Measurements from ENCODE around the gene BCL2L14. TPM values are rescaled to one million over a fixed set of nuclear protein-coding genes. Genes with fewer than 3 reads are reported as not detected.
A peak's percentile ranks its signal among the peaks of the same experiment; 100 is the strongest.

Gene BCL2L14
- total and polyA plus RNA-seq, 2 of the 13 experiments (the other 11 are each of a cell fraction or from before 2014, with no cell fraction given): 0.11 TPM; not detected in 1

DNA sequence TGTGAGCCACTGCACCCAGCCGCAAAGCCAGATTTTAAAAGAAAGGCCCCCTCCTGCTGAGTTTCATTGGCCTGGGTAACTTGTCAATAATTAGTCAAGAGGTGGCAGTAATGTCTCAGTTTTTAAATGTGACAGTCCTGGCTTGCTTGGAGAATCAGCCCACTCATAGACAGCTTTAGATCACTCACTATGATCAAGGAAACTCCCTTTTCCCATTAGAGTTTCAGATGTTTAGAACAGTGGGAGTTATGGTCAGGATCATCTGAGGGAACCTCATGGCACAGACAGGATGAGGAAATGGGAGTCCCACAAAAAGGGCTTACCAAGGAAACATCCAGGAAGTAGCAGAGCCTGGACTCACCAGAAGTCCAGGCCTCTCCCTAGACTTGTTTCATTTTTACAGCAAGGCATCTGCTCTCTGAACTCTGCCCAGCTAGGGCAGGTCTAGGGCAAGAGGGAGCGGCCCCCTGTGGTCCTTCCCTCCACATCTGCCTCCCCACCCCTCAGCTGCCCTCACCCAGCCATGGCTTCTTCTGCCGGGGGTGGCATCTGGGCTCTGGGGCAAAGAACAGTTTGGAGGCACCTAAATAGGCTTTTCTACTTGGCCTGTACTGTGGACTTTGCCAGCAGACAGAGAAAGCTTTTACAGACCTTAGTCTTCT lies 11.2 kb downstream of the BCL2L14 start (continued):
- peak; percentile 51; the same call in 1 of the 2 replicates for TF ChIP-seq ZSCAN31 (CRISPR knock-in tag; IDR thresholded peaks at IDR 0.05; ENCODE audit: low read depth)
- no peak for TF ChIP-seq CENPX (CRISPR knock-in tag; IDR thresholded peaks at IDR 0.05)
- peak; percentile 39; the same call in 1 of the 2 replicates for TF ChIP-seq HDAC1 (CRISPR knock-in tag; IDR thresholded peaks at IDR 0.05)
- peak; percentile 38; the same call in 1 of the 2 replicates for TF ChIP-seq ZNF691 (CRISPR knock-in tag; IDR thresholded peaks at IDR 0.05; ENCODE audit: borderline replicate concordance, low read depth)
- no peak for TF ChIP-seq ATF3 (CRISPR knock-in tag; IDR thresholded peaks at IDR 0.05)
- TF ChIP-seq HOXA3 (CRISPR knock-in tag; IDR thresholded peaks at IDR 0.05): peak; percentile 53; the same call in 1 of the 2 replicates
- TF ChIP-seq ATF5 (CRISPR knock-in tag; IDR thresholded peaks at IDR 0.05; ENCODE audit: low read depth): no peak
- TF ChIP-seq MTERF4 (CRISPR knock-in tag; IDR thresholded peaks at IDR 0.05): no peak
- TF ChIP-seq ATF6 (CRISPR knock-in tag; conservative IDR thresholded peaks at IDR 0.05): no peak
- no peak for TF ChIP-seq MXD1 (CRISPR knock-in tag; IDR thresholded peaks at IDR 0.05)
- TF ChIP-seq ATM (IDR thresholded peaks at IDR 0.05; ENCODE audit: borderline replicate concordance): no peak
- TF ChIP-seq FOXA1 (IDR thresholded peaks at IDR 0.05): no peak
- TF ChIP-seq FOXA1 (CRISPR knock-in tag; IDR thresholded peaks at IDR 0.05): no peak
- TF ChIP-seq AHDC1 (CRISPR knock-in tag; IDR thresholded peaks at IDR 0.05; ENCODE audit: borderline replicate concordance): peak; percentile 49; the same call in 1 of the 2 replicates
- TF ChIP-seq RORA (CRISPR knock-in tag; IDR thresholded peaks at IDR 0.05): no peak
- TF ChIP-seq NR3C1 (CRISPR knock-in tag; IDR thresholded peaks at IDR 0.05): no peak
- TF ChIP-seq MLX (CRISPR knock-in tag; IDR thresholded peaks at IDR 0.05): no peak
- no peak for TF ChIP-seq HDAC6 (IDR thresholded peaks at IDR 0.05; ENCODE audit: low read depth, low read length)
